Thoracic aorta (tissue), 2 donors: ENCODE data around the gene HERC2. TPM values are rescaled to one million over a fixed set of nuclear protein-coding genes. Genes with fewer than 3 reads are reported as not detected.
"Not testable (repeated sequence)": the region's sequence is repeated elsewhere in the genome, so short reads cannot be mapped to it uniquely, and the experiment has no call there.

Source experiments
- ATAC-seq: fragments of 150-250 bp; one replicate; pipeline ENCODE4 v1.8.0; 2017; ENCODE audit warnings: low read depth; ENCODE audit not compliant: insufficient number of reproducible peaks, low FRiP score
- DNase-seq: peaks from one replicate; pipeline ENCODE4 v3.0.0-alpha.2; 2020; ENCODE audit warnings: low spot score
- H3K27ac ChIP-seq, 2 donors: fragments of 200-600 bp; sonication (generic); 1 replicate in 1 of 2; 2 replicates in 1 of 2; pipeline ENCODE4 v1.5.1; 2016; ENCODE audit warnings: mild to moderate bottlenecking in 2 of 2, moderate library complexity in 2 of 2
- H3K27me3 ChIP-seq: fragments of 200-600 bp; sonication (generic); replicated peaks from 2 replicates; pipeline ENCODE4 v1.6.0; 2016; ENCODE audit warnings: mild to moderate bottlenecking; ENCODE audit not compliant: insufficient read depth
- H3K36me3 ChIP-seq: fragments of 200-600 bp; sonication (generic); one replicate; pipeline ENCODE4 v1.5.1; 2016
- H3K4me1 ChIP-seq, 2 donors: fragments of 200-600 bp; sonication (generic); 1 replicate in 1 of 2; 2 replicates in 1 of 2; pipeline versions ENCODE4 v1.5.1 to v1.6.0; 2016; ENCODE audit warnings: low read depth in 2 of 2, mild to moderate bottlenecking in 1 of 2; ENCODE audit not compliant: control insufficient read depth in 1 of 2
- H3K4me3 ChIP-seq: fragments of 200-600 bp; sonication (generic); 2 replicates; pipeline ENCODE4 v1.5.1; 2016; ENCODE audit warnings: mild to moderate bottlenecking
- H3K9me3 ChIP-seq: fragments of 200-600 bp; sonication (generic); 2 replicates; pipeline ENCODE4 v1.5.1; 2016
- CTCF ChIP-seq: fragments of 200-600 bp; sonication (generic); IDR thresholded peaks from one replicate; pipeline ENCODE4 v1.5.1; 2019; ENCODE audit warnings: antibody characterized with exemption
- total RNA-seq, 2 donors: library from RNA; depleted of rRNA; stranded (reverse); fragments of >200 nt; gene quantifications; one replicate each; pipeline versions ENCODE4 v1.1.0 to v1.2.3, GENCODE V29; 2016

Gene HERC2
- total RNA-seq, 2 donors from 2014 or later: 50.9 to 62.0 TPM

GRCh38 chr15:28153492-28154119 lies 168.4 kb downstream of the HERC2 start:
- DNase-seq (no peak), ATAC-seq (no peak)
- H3K9me3 ChIP-seq: peaks cover 3% of the 10 kb centered on the region
- H3K27ac ChIP-seq: peak overlapping the region in 1 of 2 donors; percentile 35
- H3K4me3 ChIP-seq: no peak overlapping the region
- H3K27me3 ChIP-seq: no peaks in the 10 kb centered on the region
- H3K4me1 ChIP-seq: peaks cover 2 to 13% of the 10 kb centered on the region in 2 donors
- H3K36me3 ChIP-seq: no peaks in the 10 kb centered on the region
- no peak for TF ChIP-seq CTCF

- DNase-seq, ATAC-seq, H3K27me3 ChIP-seq, H3K27ac ChIP-seq, H3K9me3 ChIP-seq, H3K36me3 ChIP-seq, H3K4me3 ChIP-seq: not testable (repeated sequence)
- peaks cover 2 to 13% of the 10 kb centered on the region in 2 donors for H3K4me1 ChIP-seq
These were observed 169.4 kb downstream of the HERC2 start for GRCh38 chr15:28152538-28152923.

- peak; percentile 36 for ATAC-seq
- DNase-seq: not testable (repeated sequence)
- peaks cover 2 to 13% of the 10 kb centered on the region in 2 donors for H3K4me1 ChIP-seq
These were observed 170.0 kb downstream of the HERC2 start for GRCh38 chr15:28151864-28152537.

GRCh38 chr15:28147801-28148200 lies 174.2 kb downstream of the HERC2 start:
- no peak for ATAC-seq

More at GRCh38 chr15:28151864-28152537, 170.0 kb downstream of the HERC2 start:
- not testable (repeated sequence) for H3K27ac ChIP-seq, H3K36me3 ChIP-seq, H3K9me3 ChIP-seq, H3K27me3 ChIP-seq, H3K4me3 ChIP-seq

GRCh38 chr15:28145419-28145818 lies 176.6 kb downstream of the HERC2 start:
- H3K27ac ChIP-seq, ATAC-seq, DNase-seq, H3K4me3 ChIP-seq, H3K27me3 ChIP-seq, H3K4me1 ChIP-seq, H3K9me3 ChIP-seq: not testable (repeated sequence)
- peaks cover 27% of the 10 kb centered on the region for H3K36me3 ChIP-seq

More at GRCh38 chr15:28147801-28148200, 174.2 kb downstream of the HERC2 start:
- Histone ChIP-seq H3K27ac (no peak overlapping the region), H3K36me3 (peaks cover 23% of the 10 kb centered on the region), H3K4me3 (no peak overlapping the region), H3K9me3 (peaks cover 3% of the 10 kb centered on the region), H3K4me1 (no peaks in the 10 kb centered on the region), H3K27me3 (no peaks in the 10 kb centered on the region)
- no peak for DNase-seq
- no peak for TF ChIP-seq CTCF

- DNase-seq (no peak), ATAC-seq (no peak)
- H3K27me3 ChIP-seq: no peaks in the 10 kb centered on the region
- no peak overlapping the region for H3K27ac ChIP-seq
- no peak for TF ChIP-seq CTCF
- H3K36me3 ChIP-seq: peaks cover 28% of the 10 kb centered on the region
- no peaks in the 10 kb centered on the region for H3K9me3 ChIP-seq
- H3K4me1 ChIP-seq: no peaks in the 10 kb centered on the region
- no peak overlapping the region for H3K4me3 ChIP-seq
These were observed 181.9 kb downstream of the HERC2 start for GRCh38 chr15:28140062-28140461.

GRCh38 chr15:28137408-28138039 lies 184.5 kb downstream of the HERC2 start:
- not testable (repeated sequence) for ATAC-seq, H3K9me3 ChIP-seq, H3K27me3 ChIP-seq, H3K27ac ChIP-seq, H3K4me3 ChIP-seq, DNase-seq
- peaks cover 6 to 17% of the 10 kb centered on the region in 2 donors for H3K4me1 ChIP-seq
- peaks cover 12% of the 10 kb centered on the region for H3K36me3 ChIP-seq

- H3K4me3 ChIP-seq, H3K27ac ChIP-seq, H3K9me3 ChIP-seq, DNase-seq, H3K27me3 ChIP-seq, ATAC-seq: not testable (repeated sequence)
- H3K36me3 ChIP-seq: peaks cover 14% of the 10 kb centered on the region
- H3K4me1 ChIP-seq: peaks cover 9 to 22% of the 10 kb centered on the region in 2 donors
These were observed 185.6 kb downstream of the HERC2 start for GRCh38 chr15:28136236-28136904.
